ENCODE results near the gene ERVH48-1.

Gene ERVH48-1

GRCh38 chr21:42892931-42893755 lies 32.3 kb downstream of the ERVH48-1 start, which contains the start of gene NDUFV3 (continued):
- TF ChIP-seq ZNF664 (tag by site-specific recombination; IDR thresholded peaks at IDR 0.05) (no peak), ZNF223 (tag by site-specific recombination; IDR thresholded peaks at IDR 0.05) (no peak), ZNF174 (tag by site-specific recombination; IDR thresholded peaks at IDR 0.05) (no peak), TSHZ1 (tag by site-specific recombination; IDR thresholded peaks at IDR 0.05; ENCODE audit: borderline replicate concordance) (no peak), ZNF138 (tag by site-specific recombination; IDR thresholded peaks at IDR 0.05; ENCODE audit: borderline replicate concordance) (no peak), ZNF555 (tag by site-specific recombination; conservative IDR thresholded peaks at IDR 0.05) (no peak), ZNF416 (tag by site-specific recombination; IDR thresholded peaks at IDR 0.05) (no peak), ZNF654 (tag by site-specific recombination; IDR thresholded peaks at IDR 0.05; ENCODE audit: low read depth) (no peak), ZNF585B (tag by site-specific recombination; IDR thresholded peaks at IDR 0.05) (no peak), MEIS1 (CRISPR knock-in tag; IDR thresholded peaks at IDR 0.05; ENCODE audit: borderline replicate concordance) (no peak), ZNF132 (tag by site-specific recombination; IDR thresholded peaks at IDR 0.05; ENCODE audit: borderline replicate concordance) (no peak), ZNF335 (tag by site-specific recombination; conservative IDR thresholded peaks at IDR 0.05) (peak; percentile 91), EGR2 (tag by site-specific recombination; IDR thresholded peaks at IDR 0.05; ENCODE audit: low read depth) (peak; percentile 92), SCRT2 (tag by site-specific recombination; IDR thresholded peaks at IDR 0.05) (no peak), ZNF560 (tag by site-specific recombination; IDR thresholded peaks at IDR 0.05; ENCODE audit: borderline replicate concordance) (no peak)
- TF ChIP-seq, protein P1, sequence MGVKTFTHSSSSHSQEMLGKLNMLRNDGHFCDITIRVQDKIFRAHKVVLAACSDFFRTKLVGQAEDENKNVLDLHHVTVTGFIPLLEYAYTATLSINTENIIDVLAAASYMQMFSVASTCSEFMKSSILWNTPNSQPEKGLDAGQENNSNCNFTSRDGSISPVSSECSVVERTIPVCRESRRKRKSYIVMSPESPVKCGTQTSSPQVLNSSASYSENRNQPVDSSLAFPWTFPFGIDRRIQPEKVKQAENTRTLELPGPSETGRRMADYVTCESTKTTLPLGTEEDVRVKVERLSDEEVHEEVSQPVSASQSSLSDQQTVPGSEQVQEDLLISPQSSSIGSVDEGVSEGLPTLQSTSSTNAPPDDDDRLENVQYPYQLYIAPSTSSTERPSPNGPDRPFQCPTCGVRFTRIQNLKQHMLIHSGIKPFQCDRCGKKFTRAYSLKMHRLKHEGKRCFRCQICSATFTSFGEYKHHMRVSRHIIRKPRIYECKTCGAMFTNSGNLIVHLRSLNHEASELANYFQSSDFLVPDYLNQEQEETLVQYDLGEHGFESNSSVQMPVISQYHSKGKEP (tag by site-specific recombination; IDR thresholded peaks at IDR 0.05), result no peak
- TF ChIP-seq, protein P2, sequence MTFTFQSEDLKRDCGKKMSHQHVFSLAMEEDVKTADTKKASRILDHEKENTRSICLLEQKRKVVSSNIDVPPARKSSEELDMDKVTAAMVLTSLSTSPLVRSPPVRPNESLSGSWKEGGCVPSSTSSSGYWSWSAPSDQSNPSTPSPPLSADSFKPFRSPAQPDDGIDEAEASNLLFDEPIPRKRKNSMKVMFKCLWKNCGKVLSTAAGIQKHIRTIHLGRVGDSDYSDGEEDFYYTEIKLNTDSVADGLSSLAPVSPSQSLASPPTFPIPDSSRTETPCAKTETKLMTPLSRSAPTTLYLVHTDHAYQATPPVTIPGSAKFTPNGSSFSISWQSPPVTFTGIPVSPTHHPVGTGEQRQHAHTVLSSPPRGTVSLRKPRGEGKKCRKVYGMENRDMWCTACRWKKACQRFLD (tag by site-specific recombination; IDR thresholded peaks at IDR 0.05), result no peak

DNA sequence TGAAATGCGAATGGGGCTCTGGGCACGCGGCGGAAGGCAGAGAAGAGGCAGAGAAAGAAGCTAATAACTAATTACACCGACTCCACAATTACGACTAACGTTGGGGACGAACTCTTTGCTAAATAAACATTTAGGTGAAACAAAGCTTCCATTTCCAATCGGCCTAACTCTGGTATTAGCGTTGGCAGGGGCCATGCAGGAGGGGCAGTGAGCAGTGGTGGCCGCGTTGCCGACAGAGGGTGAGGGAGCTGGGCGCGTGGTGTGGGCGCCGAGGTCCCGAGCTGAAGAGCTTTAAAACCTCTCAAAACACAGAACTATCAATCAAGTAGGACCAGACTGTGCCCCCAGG lies 32.9 kb downstream of the ERVH48-1 start:
- ChIA-PET POLR2A (interaction anchor here (0.7 to 2.6 kb wide), 13 partner anchors 8 to 379 kb away, joined by 3 to 23 read pairs (median 4); partner anchors contain the start of genes PKNOX1 and SLC37A1), CTCF (interaction anchor here (0.5 to 0.8 kb wide), 3 partner anchors 127 to 285 kb away, joined by 3 to 4 read pairs (median 3); no protein-coding TSS in a partner anchor)
- Histone ChIP-seq H3K9me3 (ENCODE audit: control insufficient read depth, insufficient read depth, low read depth, low read length) (no peaks in the 10 kb centered on the region), H3K4me3 (ENCODE audit: low read depth, low read length) (peak overlapping the region; percentile 39), H3K27ac (ENCODE audit: extremely low read depth, low read depth, low read length) (peak overlapping the region; percentile 80), H3K4me1 (ENCODE audit: control insufficient read depth, insufficient read depth, low read length) (peaks cover 3% of the 10 kb centered on the region; the same call in 1 of the 2 replicates), H3K36me3 (ENCODE audit: control insufficient read depth in 2 of 2, insufficient read depth in 1 of 2, low read length in 2 of 2) (peaks cover 16 to 26% of the 10 kb centered on the region in 2 experiments)
- TF ChIP-seq ZNF391 (tag by site-specific recombination; IDR thresholded peaks at IDR 0.05; ENCODE audit: borderline replicate concordance, low read depth), result no peak
- TF ChIP-seq ZNF426 (tag by site-specific recombination; IDR thresholded peaks at IDR 0.05), result no peak
- no peak for TF ChIP-seq ZNF274 (IDR thresholded peaks at IDR 0.05; ENCODE audit: low read length)
- TF ChIP-seq ZNF274 (tag by site-specific recombination; IDR thresholded peaks at IDR 0.05; ENCODE audit: borderline replicate concordance), result no peak
- TF ChIP-seq ZSCAN5A (tag by site-specific recombination; IDR thresholded peaks at IDR 0.05), result peak; percentile 89
- peak; percentile 92; the same call in 1 of the 2 replicates for TF ChIP-seq ZSCAN23 (tag by site-specific recombination; IDR thresholded peaks at IDR 0.05)
- no peak for TF ChIP-seq REST (tag by site-specific recombination; IDR thresholded peaks at IDR 0.05)
- 0 out of 2 replicates have a peak, but pooled peaks have one; percentile 44 for TF ChIP-seq ZNF2 (tag by site-specific recombination; IDR thresholded peaks at IDR 0.05)

Data from HEK293 (cell line).